ENCODE results near the gene MARCO.

DNA sequence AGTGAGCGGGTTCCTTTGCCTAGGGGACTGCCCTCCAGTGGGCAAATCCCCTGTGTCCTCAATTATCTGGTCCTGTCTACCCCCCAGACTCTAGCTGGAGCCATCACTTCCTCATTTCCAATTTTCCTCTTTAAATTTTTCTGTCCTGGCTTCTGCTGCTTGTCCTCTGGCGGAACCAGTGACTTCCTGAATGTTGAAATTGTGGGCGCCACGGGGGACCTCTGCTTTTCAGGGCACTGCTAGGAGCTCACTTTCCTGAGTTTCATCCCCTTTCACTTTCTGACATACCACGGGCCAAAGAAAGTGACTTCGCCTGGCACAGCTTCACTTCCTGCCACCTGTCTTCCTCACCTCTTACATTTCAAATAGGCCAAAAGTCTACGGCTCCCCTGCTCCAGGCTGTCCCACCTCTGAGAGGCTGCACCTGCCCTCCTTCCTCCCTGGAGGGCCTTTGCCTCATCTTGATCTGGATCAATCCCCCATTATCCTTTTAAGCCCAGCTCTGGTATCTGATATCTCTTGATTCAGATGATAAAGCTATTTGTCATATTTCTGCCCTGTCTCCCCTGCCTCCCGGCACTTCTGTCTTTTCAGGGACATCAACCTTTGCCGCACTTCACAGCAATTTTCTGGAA is 1.4 kb upstream of the MARCO start:
- TF ChIP-seq, protein P1, sequence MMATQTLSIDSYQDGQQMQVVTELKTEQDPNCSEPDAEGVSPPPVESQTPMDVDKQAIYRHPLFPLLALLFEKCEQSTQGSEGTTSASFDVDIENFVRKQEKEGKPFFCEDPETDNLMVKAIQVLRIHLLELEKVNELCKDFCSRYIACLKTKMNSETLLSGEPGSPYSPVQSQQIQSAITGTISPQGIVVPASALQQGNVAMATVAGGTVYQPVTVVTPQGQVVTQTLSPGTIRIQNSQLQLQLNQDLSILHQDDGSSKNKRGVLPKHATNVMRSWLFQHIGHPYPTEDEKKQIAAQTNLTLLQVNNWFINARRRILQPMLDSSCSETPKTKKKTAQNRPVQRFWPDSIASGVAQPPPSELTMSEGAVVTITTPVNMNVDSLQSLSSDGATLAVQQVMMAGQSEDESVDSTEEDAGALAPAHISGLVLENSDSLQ (IDR thresholded peaks at IDR 0.05): no peak
- no peak for TF ChIP-seq BHLHE40 (IDR thresholded peaks at IDR 0.05; ENCODE audit: borderline replicate concordance)

Data from HEK293T (cell line).